ENCODE measurements around the gene FAM174B. TPM values are rescaled to one million over a fixed set of nuclear protein-coding genes. Genes with fewer than 3 reads are reported as not detected.

FAM174B gene
- total RNA-seq, 4 donors from 2014 or later, result 9.2 to 15.5 (median 13.3) TPM

DNA sequence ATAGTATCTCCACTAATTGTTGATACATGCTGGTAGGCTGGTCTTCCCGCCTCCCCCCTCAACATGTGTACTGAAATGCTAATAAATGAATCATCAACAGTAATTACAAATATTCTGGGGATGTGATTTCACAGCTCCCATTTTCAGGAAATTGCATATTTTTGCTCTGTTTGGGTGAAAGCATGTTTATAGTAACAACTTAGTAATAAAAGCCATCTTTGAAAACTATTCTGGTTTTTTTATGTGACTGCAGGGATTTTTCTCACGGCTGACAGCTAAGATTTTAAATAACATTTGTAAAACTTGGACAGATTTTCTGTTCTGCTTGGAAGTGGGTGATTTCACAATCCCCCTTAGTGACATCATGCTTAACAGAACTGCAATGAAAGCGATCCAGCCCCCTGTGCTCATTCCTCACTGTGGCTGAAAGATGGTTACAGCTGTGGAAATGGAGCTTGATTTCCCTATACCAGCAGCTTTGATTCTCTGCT is 25.6 kb upstream of the FAM174B start:
- 47 to 57% methylated on average over 2 to 3 of the region's 3 CpGs for WGBS, 2 donors (ENCODE audit: low coverage in 1 of 2)
- no peaks in the 10 kb centered on the region for H3K36me3 ChIP-seq
- H3K4me1 ChIP-seq, result peaks cover 0 to 22% (median 6%) of the 10 kb centered on the region in 3 donors
- peak; percentile 85 for ATAC-seq
- TF ChIP-seq CTCF (IDR thresholded peaks at IDR 0.05), result peak in 1 of 4 experiments; percentile 14
- peak; percentile 80 for TF ChIP-seq POLR2AphosphoS5 (IDR thresholded peaks at IDR 0.05)
- TF ChIP-seq POLR2A (IDR thresholded peaks at IDR 0.05), result no peak
- TF ChIP-seq EP300 (IDR thresholded peaks at IDR 0.05), result no peak
- H3K27me3 ChIP-seq, result no peaks in the 10 kb centered on the region
- H3K9me3 ChIP-seq, result no peaks in the 10 kb centered on the region
- H3K27ac ChIP-seq, result peak overlapping the region in 2 of 4 donors; percentile 10 to 66
- H3K4me3 ChIP-seq, result no peak overlapping the region

DNA sequence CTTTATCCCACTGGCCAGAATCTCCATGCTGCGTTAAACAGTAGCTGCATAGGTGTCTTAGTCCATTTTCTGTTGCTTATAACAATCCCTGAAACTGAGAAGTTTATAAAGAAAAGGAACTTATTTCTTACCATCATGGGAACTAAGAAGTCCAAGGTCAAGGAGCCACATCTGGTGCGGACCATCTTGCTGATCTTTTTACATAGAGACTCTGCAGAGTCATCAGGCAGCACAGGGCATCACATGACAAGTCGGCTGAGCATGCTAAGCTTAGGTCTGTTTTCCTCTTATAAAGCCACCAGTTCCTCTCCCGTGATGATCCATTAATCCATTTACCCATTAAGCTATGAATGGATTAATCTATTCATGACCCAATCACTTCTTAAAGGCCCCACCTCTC is 22.4 kb upstream of the FAM174B start:
- Histone ChIP-seq H3K27me3 (no peaks in the 10 kb centered on the region), H3K36me3 (no peaks in the 10 kb centered on the region), H3K27ac (no peak overlapping the region), H3K4me3 (no peak overlapping the region), H3K9me3 (no peaks in the 10 kb centered on the region), H3K4me1 (peaks cover 0 to 15% (median 3%) of the 10 kb centered on the region in 3 donors)
- TF ChIP-seq CTCF (IDR thresholded peaks at IDR 0.05) (no peak), EP300 (IDR thresholded peaks at IDR 0.05) (no peak), POLR2AphosphoS5 (IDR thresholded peaks at IDR 0.05) (no peak), POLR2A (IDR thresholded peaks at IDR 0.05) (no peak)
- WGBS, 2 donors (ENCODE audit: low coverage in 1 of 2), result 46 to 80% methylated on average over 1 to 4 of the region's 4 CpGs
- no peak for ATAC-seq

DNA sequence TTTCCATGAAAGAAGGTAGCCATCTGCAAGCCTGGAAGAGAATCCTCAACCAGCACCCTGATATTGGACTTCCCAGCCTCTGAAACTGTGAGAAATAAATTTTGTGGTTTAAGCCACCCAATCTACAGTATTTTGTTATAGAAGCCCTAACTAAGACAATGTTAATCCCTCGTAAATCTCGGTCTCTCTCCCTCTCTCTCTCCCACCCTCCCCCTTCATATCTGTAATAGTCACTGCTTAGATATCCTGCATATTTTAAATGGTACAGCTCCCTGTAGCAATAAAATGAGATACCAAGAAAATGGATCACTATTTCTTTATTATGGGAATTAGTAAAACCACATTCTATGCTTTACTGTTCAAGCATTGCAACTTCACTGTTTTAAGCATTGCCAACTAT is 21.0 kb upstream of the FAM174B start:
- ATAC-seq, result no peak
- Histone ChIP-seq H3K27me3 (no peaks in the 10 kb centered on the region), H3K9me3 (no peaks in the 10 kb centered on the region), H3K36me3 (no peaks in the 10 kb centered on the region), H3K27ac (no peak overlapping the region), H3K4me3 (no peak overlapping the region), H3K4me1 (peaks cover 0 to 6% (median 0%) of the 10 kb centered on the region in 3 donors)
- 94 to 100% methylated on average over 2 of the region's 2 CpGs for WGBS, 2 donors (ENCODE audit: low coverage in 1 of 2)
- no peak for TF ChIP-seq POLR2AphosphoS5 (IDR thresholded peaks at IDR 0.05)
- no peak for TF ChIP-seq POLR2A (IDR thresholded peaks at IDR 0.05)
- no peak for TF ChIP-seq CTCF (IDR thresholded peaks at IDR 0.05)
- TF ChIP-seq EP300 (IDR thresholded peaks at IDR 0.05), result no peak

- H3K4me3 ChIP-seq, result no peak overlapping the region
- no peaks in the 10 kb centered on the region for H3K27me3 ChIP-seq
- TF ChIP-seq POLR2A (IDR thresholded peaks at IDR 0.05) (no peak), EP300 (IDR thresholded peaks at IDR 0.05) (no peak), CTCF (IDR thresholded peaks at IDR 0.05) (no peak), POLR2AphosphoS5 (IDR thresholded peaks at IDR 0.05) (no peak)
- no peaks in the 10 kb centered on the region for H3K4me1 ChIP-seq
- ATAC-seq, result no peak
- no peaks in the 10 kb centered on the region for H3K9me3 ChIP-seq
- 79 to 86% methylated on average over 1 to 2 of the region's 4 CpGs for WGBS, 2 donors (ENCODE audit: low coverage in 1 of 2)
- H3K27ac ChIP-seq, result no peak overlapping the region
- H3K36me3 ChIP-seq, result no peaks in the 10 kb centered on the region
These were observed 19.9 kb upstream of the FAM174B start for GRCh38 chr15:92675485-92675884.

GRCh38 chr15:92674347-92674746 is 18.8 kb upstream of the FAM174B start:
- no peak overlapping the region for H3K27ac ChIP-seq
- H3K4me3 ChIP-seq, result no peak overlapping the region
- no peaks in the 10 kb centered on the region for H3K4me1 ChIP-seq
- H3K9me3 ChIP-seq, result no peaks in the 10 kb centered on the region
- ATAC-seq, result no peak
- TF ChIP-seq POLR2A (IDR thresholded peaks at IDR 0.05) (no peak), CTCF (IDR thresholded peaks at IDR 0.05) (no peak), EP300 (IDR thresholded peaks at IDR 0.05) (no peak), POLR2AphosphoS5 (IDR thresholded peaks at IDR 0.05) (no peak)
- no peaks in the 10 kb centered on the region for H3K36me3 ChIP-seq
- no peaks in the 10 kb centered on the region for H3K27me3 ChIP-seq
- WGBS, 2 donors (ENCODE audit: low coverage in 1 of 2), result 70 to 94% methylated on average over 3 to 5 of the region's 6 CpGs
